IMR-90 (cell line): ENCODE measurements around the gene DGKZ. TPM values are rescaled to one million over a fixed set of nuclear protein-coding genes. Genes with fewer than 3 reads are reported as not detected.

Experiments used
- ATAC-seq: fragments of 200-7000 bp; cut with Tn5 transposase; 2 replicates; pipeline ENCODE4 v1.9.1; 2020; ENCODE audit warnings: low read depth, mild to moderate bottlenecking, moderate library complexity
- BruUV-seq: library from RNA; stranded (reverse); fragments of 400-500 nt; replicated peaks from 2 replicates; lab custom pipeline; 2021; lab: Mats Ljungman, UMichigan
- CTCF ChIA-PET: fragments of 300-600 bp; formaldehyde crosslinking; extraction: SDS; loops from one replicate; lab custom pipeline; 2021; ENCODE audit warnings: antibody characterized with exemption; lab: Yijun Ruan, JAX
- POLR2A ChIA-PET: fragments of 300-600 bp; sonication (Branson Sonifier 250); formaldehyde crosslinking; loops from one replicate; lab custom pipeline; 2022; ENCODE audit warnings: antibody characterized with exemption; ENCODE audit not compliant: unreplicated experiment; lab: Charles Lee
- DNase-seq: peaks from one replicate; pipeline ENCODE4 v3.0.0; 2013
- H2AFZ ChIP-seq: replicated peaks from 2 replicates; pipeline ENCODE3; 2013; ENCODE audit warnings: low read length, mild to moderate bottlenecking; ENCODE audit not compliant: poor library complexity
- H2AK5ac ChIP-seq: 2 replicates; pipeline ENCODE4 v1.6.1; 2013; ENCODE audit warnings: low read depth, low read length, inconsistent platforms
- H2AK9ac ChIP-seq: replicated peaks from 2 replicates; pipeline ENCODE3; 2013; ENCODE audit warnings: mild to moderate bottlenecking, low read depth, low read length, moderate library complexity; ENCODE audit not compliant: poor library complexity
- H2BK120ac ChIP-seq: 2 replicates; pipeline ENCODE4 v1.6.1; 2013; ENCODE audit warnings: low read depth, low read length, inconsistent platforms
- H2BK15ac ChIP-seq: 3 replicates; pipeline ENCODE4 v1.6.1; 2013; ENCODE audit warnings: low read depth, low read length, inconsistent platforms
- H2BK20ac ChIP-seq: 2 replicates; pipeline ENCODE4 v1.6.1; 2013; ENCODE audit warnings: low read depth, mild to moderate bottlenecking, inconsistent platforms, low read length, moderate library complexity
- H2BK5ac ChIP-seq: 2 replicates; pipeline ENCODE4 v1.6.1; 2013; ENCODE audit warnings: mild to moderate bottlenecking, low read depth, low read length, inconsistent platforms; ENCODE audit not compliant: poor library complexity, severe bottlenecking
- H3K14ac ChIP-seq: replicated peaks from 2 replicates; pipeline ENCODE4 v1.6.1; 2013; ENCODE audit warnings: low read depth, low read length, inconsistent platforms
- H3K18ac ChIP-seq: 2 replicates; pipeline ENCODE4 v1.6.1; 2013; ENCODE audit warnings: low read depth, low read length, control low read depth
- H3K23ac ChIP-seq: 2 replicates; pipeline ENCODE4 v1.6.1; 2013; ENCODE audit warnings: low read depth, low read length, inconsistent platforms
- H3K27ac ChIP-seq: 2 replicates; pipeline ENCODE4 v1.5.1; 2013; ENCODE audit warnings: mild to moderate bottlenecking, control low read depth, low read length; ENCODE audit not compliant: insufficient read depth
- H3K27me3 ChIP-seq: 2 replicates; pipeline ENCODE4 v1.6.1; 2013; ENCODE audit warnings: low read length; ENCODE audit not compliant: control insufficient read depth, insufficient read depth
- H3K36me3 ChIP-seq: 2 replicates; pipeline ENCODE4 v1.6.1; 2013; ENCODE audit warnings: low read length, mixed read lengths; ENCODE audit not compliant: control insufficient read depth, insufficient read depth
- H3K4ac ChIP-seq: 2 replicates; pipeline ENCODE4 v1.6.1; 2013; ENCODE audit warnings: low read depth, low read length, inconsistent platforms
- H3K4me1 ChIP-seq: 2 replicates; pipeline ENCODE4 v1.6.1; 2013; ENCODE audit warnings: low read length, mixed read lengths; ENCODE audit not compliant: control insufficient read depth, insufficient read depth
- H3K4me2 ChIP-seq: 2 replicates; pipeline ENCODE4 v1.6.1; 2013; ENCODE audit warnings: low read depth, mild to moderate bottlenecking, control low read depth, low read length, moderate library complexity
- H3K4me3 ChIP-seq: 2 replicates; pipeline ENCODE4 v1.5.1; 2013; ENCODE audit warnings: low read depth, mild to moderate bottlenecking, control low read depth, low read length, moderate library complexity; ENCODE audit not compliant: insufficient read depth
- H3K56ac ChIP-seq: 2 replicates; pipeline ENCODE4 v1.6.1; 2013; ENCODE audit warnings: low read length, inconsistent platforms; ENCODE audit not compliant: insufficient read depth; ENCODE audit errors: extremely low read depth
- H3K79me1 ChIP-seq, 2 experiments: 2 replicates each; pipeline ENCODE4 v1.6.1; 2013; ENCODE audit warnings: low read length in 2 of 2, inconsistent platforms in 1 of 2, low read depth in 1 of 2
- H3K9ac ChIP-seq: 2 replicates; pipeline ENCODE4 v1.6.1; 2013; ENCODE audit warnings: low read depth, low read length, control low read depth
- H3K9me1 ChIP-seq: 2 replicates; pipeline ENCODE4 v1.6.1; 2013; ENCODE audit warnings: low read length, inconsistent platforms; ENCODE audit not compliant: insufficient read depth
- H3K9me3 ChIP-seq: 2 replicates; pipeline ENCODE4 v1.6.1; 2013; ENCODE audit warnings: low read length; ENCODE audit not compliant: control insufficient read depth, insufficient read depth
- H4K20me1 ChIP-seq: 2 replicates; pipeline ENCODE4 v1.6.1; 2013; ENCODE audit warnings: low read length, inconsistent platforms; ENCODE audit not compliant: insufficient read depth
- H4K5ac ChIP-seq: 2 replicates; pipeline ENCODE4 v1.6.1; 2013; ENCODE audit warnings: mild to moderate bottlenecking, low read depth, low read length, control low read depth
- H4K8ac ChIP-seq, 2 experiments: 2 replicates each; pipeline ENCODE4 v1.6.1; 2013; ENCODE audit warnings: low read depth in 2 of 2, low read length in 2 of 2, control low read depth in 1 of 2, inconsistent platforms in 1 of 2
- H4K91ac ChIP-seq: 2 replicates; pipeline ENCODE4 v1.6.1; 2013; ENCODE audit warnings: low read depth, low read length, inconsistent platforms; ENCODE audit not compliant: insufficient read depth
- BHLHE40 ChIP-seq: fragments of 150-350 bp; IDR thresholded peaks from 2 replicates; pipeline ENCODE4 v1.6.1; 2016; ENCODE audit warnings: mild to moderate bottlenecking, low read depth, low read length
- CEBPB ChIP-seq: IDR thresholded peaks from 2 replicates; pipeline ENCODE4 v1.6.1; 2012; ENCODE audit warnings: low read depth, low read length, improper control_type of control experiment
- CHD1 ChIP-seq: IDR thresholded peaks from 2 replicates; pipeline ENCODE4 v1.6.1; 2012; ENCODE audit warnings: low read depth, low read length, improper control_type of control experiment
- CTCF ChIP-seq: conservative IDR thresholded peaks from 2 replicates; pipeline ENCODE4 v1.5.1; 2012; ENCODE audit warnings: mild to moderate bottlenecking, low read depth, low read length, improper control_type of control experiment
- ELK1 ChIP-seq: fragments of 150-350 bp; IDR thresholded peaks from 2 replicates; pipeline ENCODE4 v1.6.1; 2016; ENCODE audit warnings: low read depth, mild to moderate bottlenecking, low read length, moderate library complexity, borderline replicate concordance
- FOS ChIP-seq: fragments of 150-350 bp; IDR thresholded peaks from 2 replicates; pipeline ENCODE4 v1.6.1; 2016; ENCODE audit warnings: low read depth, low read length
- MAZ ChIP-seq: IDR thresholded peaks from 2 replicates; pipeline ENCODE4 v1.6.1; 2012; ENCODE audit warnings: low read depth, mild to moderate bottlenecking, low read length, improper control_type of control experiment, moderate library complexity, borderline replicate concordance
- NFE2L2 ChIP-seq: fragments of 150-350 bp; IDR thresholded peaks from 2 replicates; pipeline ENCODE4 v1.6.1; 2016; ENCODE audit warnings: low read depth, mild to moderate bottlenecking, low read length
- POLR2A ChIP-seq: IDR thresholded peaks from 2 replicates; pipeline ENCODE4 v1.6.1; 2012; ENCODE audit warnings: mild to moderate bottlenecking, low read depth, low read length
- RCOR1 ChIP-seq: IDR thresholded peaks from 2 replicates; pipeline ENCODE4 v1.6.1; 2012; ENCODE audit warnings: mild to moderate bottlenecking, low read length, improper control_type of control experiment; ENCODE audit not compliant: insufficient replicate concordance
- WGBS, 2 experiments: methylation state at CpG; one replicate each; pipeline versions ENCODE4 v1.1.5 to v1.1.7; 2013; ENCODE audit warnings: missing lambda C conversion rate in 2 of 2; ENCODE audit not compliant: insufficient read length in 1 of 2; ENCODE audit errors: extremely low coverage in 2 of 2; 5-methylcytosine and 5-hydroxymethylcytosine counted together
- dilution Hi-C: fragments of 300-500 bp; cut with HindIII; formaldehyde crosslinking; loops from one replicate; pipeline ENCODE4 v1.14.3; 2018; ENCODE audit warnings: low sequenced_read_pairs; ENCODE audit not compliant: unreplicated experiment
- in situ Hi-C: fragments of 300-500 bp; cut with MboI; formaldehyde crosslinking; loops from 3 replicates; pipeline ENCODE4 v1.14.3; 2019; ENCODE audit warnings: low sequenced_read_pairs, inconsistent platforms, mixed read lengths
- intact Hi-C: fragments of 100-400 bp; cut with micrococcal nuclease; formaldehyde crosslinking; loops from 2 replicates; pipeline ENCODE4 v1.10.0; 2022
- polyA plus RNA-seq, 3 experiments: library from polyadenylated mRNA; depleted of rRNA; stranded (reverse); fragments of >200 nt; gene quantifications; 2 replicates each; pipeline ENCODE4 v1.2.3, GENCODE V29; 2012; ENCODE audit warnings: low replicate concordance in 1 of 3
- total RNA-seq: library from RNA; depleted of rRNA; stranded (reverse); fragments of >200 nt; gene quantifications from 2 replicates; pipeline ENCODE4 v1.2.3, GENCODE V29; 2012
- TF ChIP-seq, protein P1 (sequence below): fragments of 150-350 bp; IDR thresholded peaks from 2 replicates; pipeline ENCODE4 v1.6.1; 2017; ENCODE audit warnings: mild to moderate bottlenecking, antibody characterized with exemption, low read length, low read depth

DGKZ gene
- total and polyA plus RNA-seq, 2 of the 4 experiments (the other 2 are of a cell fraction), result 46.8 to 62.0 TPM

GRCh38 chr11:46383974-46384701 is 36.9 kb downstream of the DGKZ start (continued):
- TF ChIP-seq ELK1, result no peak

DNA sequence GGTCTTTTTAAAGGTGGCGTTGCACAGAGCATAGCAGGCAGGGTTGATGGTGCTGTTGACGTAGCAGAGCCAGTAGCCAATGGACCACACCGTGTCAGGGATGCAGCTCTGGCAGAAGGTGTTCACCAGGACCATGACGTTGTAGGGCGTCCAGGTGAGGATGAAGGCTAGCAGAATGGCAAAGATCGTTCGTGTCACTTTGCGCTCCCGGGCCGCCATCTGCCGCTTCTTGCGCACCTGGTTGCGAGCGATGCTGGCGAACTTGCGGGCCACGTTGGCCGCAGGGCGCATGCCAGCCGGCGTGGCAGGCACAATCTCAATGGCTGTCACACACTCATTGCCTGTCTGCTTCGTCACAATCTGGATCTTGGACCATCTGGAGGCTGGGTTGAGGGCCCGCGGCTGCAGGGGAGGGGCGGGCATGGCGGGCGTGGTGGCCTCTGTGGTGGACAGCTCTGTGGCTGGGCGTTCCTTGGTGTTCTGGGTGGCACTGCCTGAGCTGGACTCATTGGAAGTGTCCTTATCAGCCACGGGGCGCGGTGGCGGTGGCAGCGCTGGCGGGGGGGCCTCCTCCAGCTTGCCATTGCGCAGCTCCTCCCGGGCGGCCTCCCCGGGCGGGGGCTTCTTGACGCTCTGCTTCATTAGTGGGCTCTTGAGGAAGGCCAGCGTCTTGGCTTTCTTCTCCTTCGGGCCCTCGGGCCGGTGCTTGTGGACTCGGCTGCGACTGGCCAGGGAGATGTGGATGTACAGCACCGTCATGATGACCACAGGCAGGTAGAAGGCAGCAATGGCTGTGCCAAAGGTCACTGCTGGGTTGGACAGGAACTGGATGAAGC is 38.1 kb downstream of the DGKZ start:
- no peak overlapping the region for H2AK5ac ChIP-seq
- no peak overlapping the region for H2AFZ ChIP-seq
- H3K18ac ChIP-seq, result no peak overlapping the region
- no peak overlapping the region for H3K4me3 ChIP-seq
- 0 out of 2 replicates have a peak, but pooled peaks cover 5% of the 10 kb centered on the region for H3K9me1 ChIP-seq
- in situ Hi-C loops, result no loop called here
- H2BK15ac ChIP-seq, result no peak overlapping the region
- H2BK120ac ChIP-seq, result no peak overlapping the region
- no peak overlapping the region for H2BK5ac ChIP-seq
- H3K23ac ChIP-seq, result no peak overlapping the region
- no peak overlapping the region for H3K27ac ChIP-seq
- H4K5ac ChIP-seq, result no peak overlapping the region
- no TSS peak for BruUV-seq
- POLR2A ChIA-PET, result no interaction called here
- no peak overlapping the region for H2AK9ac ChIP-seq
- H3K4me2 ChIP-seq, result no peak overlapping the region
- no peaks in the 10 kb centered on the region for H3K9me3 ChIP-seq
- no peak overlapping the region for H3K9ac ChIP-seq
- no peak overlapping the region for H3K14ac ChIP-seq
- no peak overlapping the region for H2BK20ac ChIP-seq
- dilution Hi-C loops, result no loop called here
- H3K4me1 ChIP-seq, result peaks cover 15% of the 10 kb centered on the region
- intact Hi-C loops, result loop anchor here (10.0 kb wide), 1 partner anchor 299 kb away; no protein-coding TSS in a partner anchor
- no peak overlapping the region for H3K4ac ChIP-seq
- WGBS, 2 experiments, result 95% methylated on average over 36 of the region's 47 CpGs; no CpG with 5 or more reads in 1 of the 2 experiments
- no peak overlapping the region for H3K56ac ChIP-seq
- H4K20me1 ChIP-seq, result peaks cover 10% of the 10 kb centered on the region
- peaks cover 0 to 11% of the 10 kb centered on the region in 2 experiments; a peak in 2 of 4 replicates for H3K79me1 ChIP-seq
- no peaks in the 10 kb centered on the region for H3K36me3 ChIP-seq
- CTCF ChIA-PET, result no interaction called here
- no peak overlapping the region for H4K8ac ChIP-seq
- peaks cover 26% of the 10 kb centered on the region for H3K27me3 ChIP-seq
- DNase-seq, result no peak
- ATAC-seq, result no peak
- H4K91ac ChIP-seq, result no peak overlapping the region
- no peak for TF ChIP-seq CTCF
- no peak for TF ChIP-seq MAZ
- TF ChIP-seq, protein P1, sequence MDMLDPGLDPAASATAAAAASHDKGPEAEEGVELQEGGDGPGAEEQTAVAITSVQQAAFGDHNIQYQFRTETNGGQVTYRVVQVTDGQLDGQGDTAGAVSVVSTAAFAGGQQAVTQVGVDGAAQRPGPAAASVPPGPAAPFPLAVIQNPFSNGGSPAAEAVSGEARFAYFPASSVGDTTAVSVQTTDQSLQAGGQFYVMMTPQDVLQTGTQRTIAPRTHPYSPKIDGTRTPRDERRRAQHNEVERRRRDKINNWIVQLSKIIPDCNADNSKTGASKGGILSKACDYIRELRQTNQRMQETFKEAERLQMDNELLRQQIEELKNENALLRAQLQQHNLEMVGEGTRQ, result no peak
- TF ChIP-seq POLR2A, result no peak
- no peak for TF ChIP-seq BHLHE40
- no peak for TF ChIP-seq RCOR1
- TF ChIP-seq CHD1, result no peak
- TF ChIP-seq NFE2L2, result no peak
- TF ChIP-seq FOS, result no peak
- no peak for TF ChIP-seq CEBPB
